ENCODE measurements around the gene LCTL. TPM values are rescaled to one million over a fixed set of nuclear protein-coding genes. Genes with fewer than 3 reads are reported as not detected.
A peak's percentile ranks its signal among the peaks of the same experiment; 100 is the strongest.
"Not testable (repeated sequence)": the region's sequence is repeated elsewhere in the genome, so short reads cannot be mapped to it uniquely, and the experiment has no call there.

Gene LCTL
- total RNA-seq, 1 donor from 2014 or later: not detected

- H3K4me3 Mint-ChIP-seq (ENCODE audit: low read depth): no peak overlapping the region
Measured at GRCh38 chr15:66598095-66598815, 32.5 kb upstream of the LCTL start.

DNA sequence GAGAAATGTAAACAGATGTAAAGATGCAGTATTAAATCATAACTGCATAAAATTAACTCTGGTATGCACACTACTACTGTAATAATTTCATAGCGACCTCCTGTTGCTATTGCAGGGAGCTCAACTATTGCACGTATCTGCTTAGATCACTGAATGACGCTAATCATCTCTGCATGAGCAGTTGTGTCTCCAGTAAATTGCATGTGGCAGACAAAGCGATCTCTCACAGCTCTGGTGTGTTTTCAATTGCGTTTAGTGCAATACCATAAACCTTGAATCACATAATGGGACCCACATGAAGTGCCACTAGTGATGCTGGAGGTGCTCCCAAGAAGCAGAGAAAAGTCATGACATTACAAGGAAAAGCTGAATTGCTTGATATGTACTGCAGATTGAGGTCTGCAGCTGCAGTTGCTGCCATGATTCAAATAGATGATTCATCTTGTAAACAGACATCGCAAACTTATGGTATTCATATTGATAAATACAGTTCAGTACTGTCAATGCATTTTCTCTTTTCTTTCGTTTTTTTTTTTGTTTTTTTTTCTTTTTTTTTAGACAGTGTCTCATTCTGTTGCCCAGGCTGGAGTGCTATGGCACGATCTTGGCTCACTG lies 30.2 kb upstream of the LCTL start:
- H3K36me3 Mint-ChIP-seq (ENCODE audit: low read depth): no peaks in the 10 kb centered on the region
- peaks cover 7% of the 10 kb centered on the region for H3K4me1 Mint-ChIP-seq (ENCODE audit: low read depth)
- H3K27me3 Mint-ChIP-seq (ENCODE audit: low read depth): peaks cover 2% of the 10 kb centered on the region
- H3K9me3 Mint-ChIP-seq: no peaks in the 10 kb centered on the region
- no peak for DNase-seq (ENCODE audit: low spot score)
- no peak overlapping the region for H3K27ac Mint-ChIP-seq
- intact Hi-C loops (cut with micrococcal nuclease): no loop called here
- no peak overlapping the region for H3K4me3 Mint-ChIP-seq (ENCODE audit: low read depth)

More at GRCh38 chr15:66598095-66598815, 32.5 kb upstream of the LCTL start:
- DNase-seq (ENCODE audit: low spot score): no peak
- Mint-ChIP-seq H3K27ac (peak overlapping the region; percentile 47), H3K36me3 (ENCODE audit: low read depth) (no peaks in the 10 kb centered on the region), H3K4me1 (ENCODE audit: low read depth) (peaks cover 7% of the 10 kb centered on the region), H3K9me3 (no peaks in the 10 kb centered on the region), H3K27me3 (ENCODE audit: low read depth) (peaks cover 3% of the 10 kb centered on the region)
- intact Hi-C loops (cut with micrococcal nuclease): no loop called here

DNA sequence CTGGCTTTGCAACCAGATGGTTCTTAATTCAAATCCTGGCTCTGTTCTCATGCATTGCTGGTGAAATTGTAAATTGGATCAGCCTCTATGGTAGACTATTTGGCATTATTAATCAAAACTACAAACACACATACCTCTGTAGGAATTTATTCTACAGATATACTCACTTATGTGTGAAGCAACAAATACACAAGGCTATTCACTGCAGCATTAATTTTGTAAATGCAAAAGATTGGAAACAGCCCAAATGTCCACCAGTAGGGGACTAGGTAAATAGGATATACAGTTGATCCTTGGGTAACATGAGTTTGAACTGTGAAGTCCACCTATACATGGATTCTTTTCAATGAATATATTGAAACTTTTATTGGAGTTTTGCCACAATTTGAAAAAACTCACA lies 29.5 kb upstream of the LCTL start:
- DNase-seq (ENCODE audit: low spot score): no peak
- Mint-ChIP-seq H3K9me3 (no peaks in the 10 kb centered on the region), H3K27me3 (ENCODE audit: low read depth) (peaks cover 2% of the 10 kb centered on the region), H3K4me3 (ENCODE audit: low read depth) (no peak overlapping the region), H3K36me3 (ENCODE audit: low read depth) (no peaks in the 10 kb centered on the region), H3K27ac (no peak overlapping the region), H3K4me1 (ENCODE audit: low read depth) (peaks cover 7% of the 10 kb centered on the region)
- intact Hi-C loops (cut with micrococcal nuclease): no loop called here

GRCh38 chr15:66594836-66595235 lies 29.0 kb upstream of the LCTL start:
- Mint-ChIP-seq H3K36me3 (ENCODE audit: low read depth) (no peaks in the 10 kb centered on the region), H3K4me1 (ENCODE audit: low read depth) (peaks cover 7% of the 10 kb centered on the region), H3K4me3 (ENCODE audit: low read depth) (no peak overlapping the region), H3K27ac (no peak overlapping the region), H3K27me3 (ENCODE audit: low read depth) (peaks cover 2% of the 10 kb centered on the region), H3K9me3 (no peaks in the 10 kb centered on the region)
- no peak for DNase-seq (ENCODE audit: low spot score)
- intact Hi-C loops (cut with micrococcal nuclease): no loop called here

DNA sequence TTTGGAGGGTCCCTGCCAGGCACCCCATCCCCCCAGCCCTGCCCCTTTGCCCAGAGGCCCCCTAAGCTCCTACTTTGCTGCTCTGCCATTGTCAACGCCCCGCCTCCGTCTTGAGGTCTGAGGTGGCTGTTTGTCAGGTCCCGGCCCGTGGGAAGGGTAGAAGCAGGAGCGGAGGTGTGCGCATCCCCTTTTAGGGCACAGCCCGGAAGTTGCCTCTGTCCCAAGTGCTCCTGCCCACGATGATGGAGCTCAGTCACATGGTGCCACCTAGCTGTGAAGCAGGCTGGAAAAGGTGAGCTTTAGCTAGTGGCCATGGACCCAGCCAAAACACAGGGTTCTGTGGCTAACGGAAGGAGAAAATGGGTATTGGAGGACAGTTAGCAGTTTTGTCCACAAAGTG lies 28.5 kb upstream of the LCTL start:
- Mint-ChIP-seq H3K4me3 (ENCODE audit: low read depth) (no peak overlapping the region), H3K9me3 (no peaks in the 10 kb centered on the region), H3K27me3 (ENCODE audit: low read depth) (peaks cover 2% of the 10 kb centered on the region), H3K4me1 (ENCODE audit: low read depth) (peaks cover 7% of the 10 kb centered on the region), H3K36me3 (ENCODE audit: low read depth) (no peaks in the 10 kb centered on the region), H3K27ac (no peak overlapping the region)
- DNase-seq (ENCODE audit: low spot score): no peak
- intact Hi-C loops (cut with micrococcal nuclease): no loop called here

- Mint-ChIP-seq H3K36me3 (ENCODE audit: low read depth) (no peaks in the 10 kb centered on the region), H3K4me3 (ENCODE audit: low read depth) (no peak overlapping the region), H3K4me1 (ENCODE audit: low read depth) (peaks cover 4% of the 10 kb centered on the region), H3K27ac (no peak overlapping the region), H3K27me3 (ENCODE audit: low read depth) (peaks cover 2% of the 10 kb centered on the region), H3K9me3 (no peaks in the 10 kb centered on the region)
- intact Hi-C loops (cut with micrococcal nuclease): no loop called here
- no peak for DNase-seq (ENCODE audit: low spot score)
Measured at GRCh38 chr15:66593219-66593780, 27.5 kb upstream of the LCTL start.

DNA sequence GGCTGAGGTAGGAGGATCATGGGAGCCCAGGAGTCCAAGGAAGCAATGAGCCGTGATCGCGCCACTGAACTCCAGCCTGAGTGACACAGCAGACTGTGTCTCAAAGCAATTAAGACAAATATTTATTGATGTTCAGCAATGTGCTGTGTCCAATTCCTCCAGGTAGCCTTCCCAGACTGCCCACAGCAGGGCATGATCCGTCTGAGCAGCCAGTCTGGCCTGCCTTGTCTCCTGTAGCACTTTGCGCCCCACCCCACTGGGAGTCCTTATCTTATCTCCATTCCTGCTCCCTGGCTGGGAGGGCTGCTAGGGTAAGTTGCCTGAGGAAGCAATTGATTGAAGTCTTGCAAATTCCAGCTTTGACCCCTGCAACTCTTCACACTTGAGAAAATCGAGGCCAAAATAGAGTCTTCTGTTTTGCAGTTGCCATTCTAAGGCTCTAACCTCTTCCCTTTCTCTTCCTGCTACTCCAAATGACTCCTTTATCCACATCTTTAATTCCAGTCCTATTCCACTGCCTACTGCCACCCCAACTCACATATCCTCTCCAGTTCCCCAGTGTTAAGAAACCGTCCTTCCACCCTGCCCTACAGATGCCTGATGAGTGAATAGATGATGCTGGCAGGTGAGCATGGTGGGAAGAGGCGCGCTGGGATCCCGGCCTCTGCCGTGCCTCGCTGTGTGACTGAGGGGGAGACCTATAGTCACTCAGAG lies 26.9 kb upstream of the LCTL start:
- Mint-ChIP-seq H3K27me3 (ENCODE audit: low read depth) (peaks cover 4% of the 10 kb centered on the region), H3K4me3 (ENCODE audit: low read depth) (no peak overlapping the region), H3K27ac (no peak overlapping the region), H3K36me3 (ENCODE audit: low read depth) (no peaks in the 10 kb centered on the region), H3K9me3 (no peaks in the 10 kb centered on the region), H3K4me1 (ENCODE audit: low read depth) (no peaks in the 10 kb centered on the region)
- intact Hi-C loops (cut with micrococcal nuclease): no loop called here
- no peak for DNase-seq (ENCODE audit: low spot score)

GRCh38 chr15:66591322-66591862 lies 25.6 kb upstream of the LCTL start:
- Mint-ChIP-seq H3K36me3 (ENCODE audit: low read depth) (no peaks in the 10 kb centered on the region), H3K4me1 (ENCODE audit: low read depth) (no peaks in the 10 kb centered on the region), H3K27me3 (ENCODE audit: low read depth) (peaks cover 4% of the 10 kb centered on the region), H3K4me3 (ENCODE audit: low read depth) (no peak overlapping the region), H3K9me3 (no peaks in the 10 kb centered on the region), H3K27ac (no peak overlapping the region)
- no peak for DNase-seq (ENCODE audit: low spot score)
- intact Hi-C loops (cut with micrococcal nuclease): no loop called here

DNA sequence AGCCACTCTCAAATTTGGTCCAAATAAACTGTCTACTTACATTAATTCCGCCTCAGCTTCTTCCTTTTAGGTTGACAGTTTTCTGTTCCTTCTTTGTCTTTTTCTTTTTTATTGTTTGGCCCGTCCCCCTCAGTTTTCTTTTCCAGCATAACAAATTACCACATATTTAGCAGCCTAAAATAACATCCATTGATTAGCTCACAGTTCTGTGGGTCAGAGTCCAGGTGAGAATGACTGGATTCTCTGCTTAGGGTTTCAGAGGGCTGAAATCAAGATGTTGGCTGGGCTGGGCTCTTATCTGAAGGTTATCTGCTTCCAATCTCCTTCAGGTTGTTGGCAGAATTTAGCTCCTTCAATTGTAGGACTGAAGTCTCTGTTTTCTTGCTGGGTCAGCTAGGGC lies 24.6 kb upstream of the LCTL start:
- Mint-ChIP-seq H3K9me3 (no peaks in the 10 kb centered on the region), H3K27ac (no peak overlapping the region), H3K4me3 (ENCODE audit: low read depth) (no peak overlapping the region), H3K27me3 (ENCODE audit: low read depth) (peaks cover 6% of the 10 kb centered on the region), H3K4me1 (ENCODE audit: low read depth) (no peaks in the 10 kb centered on the region), H3K36me3 (ENCODE audit: low read depth) (no peaks in the 10 kb centered on the region)
- intact Hi-C loops (cut with micrococcal nuclease): no loop called here
- DNase-seq (ENCODE audit: low spot score): no peak

GRCh38 chr15:66589429-66589828 lies 23.6 kb upstream of the LCTL start:
- DNase-seq (ENCODE audit: low spot score); H3K27ac Mint-ChIP-seq; H3K4me3 Mint-ChIP-seq (ENCODE audit: low read depth); H3K4me1 Mint-ChIP-seq (ENCODE audit: low read depth); intact Hi-C loops (cut with micrococcal nuclease); H3K9me3 Mint-ChIP-seq; H3K27me3 Mint-ChIP-seq (ENCODE audit: low read depth); H3K36me3 Mint-ChIP-seq (ENCODE audit: low read depth): not testable (repeated sequence)

- peaks cover 8% of the 10 kb centered on the region for H3K27me3 Mint-ChIP-seq (ENCODE audit: low read depth)
- H3K4me1 Mint-ChIP-seq (ENCODE audit: low read depth): no peaks in the 10 kb centered on the region
- H3K36me3 Mint-ChIP-seq (ENCODE audit: low read depth): no peaks in the 10 kb centered on the region
- DNase-seq (ENCODE audit: low spot score): no peak
- H3K9me3 Mint-ChIP-seq: no peaks in the 10 kb centered on the region
- H3K27ac Mint-ChIP-seq: no peak overlapping the region
- no peak overlapping the region for H3K4me3 Mint-ChIP-seq (ENCODE audit: low read depth)
- intact Hi-C loops (cut with micrococcal nuclease): no loop called here
Measured at GRCh38 chr15:66588971-66589370, 23.2 kb upstream of the LCTL start.

GRCh38 chr15:66588537-66588936 lies 22.7 kb upstream of the LCTL start:
- H3K4me1 Mint-ChIP-seq (ENCODE audit: low read depth): no peaks in the 10 kb centered on the region
- H3K27ac Mint-ChIP-seq: no peak overlapping the region
- H3K36me3 Mint-ChIP-seq (ENCODE audit: low read depth): no peaks in the 10 kb centered on the region
- H3K9me3 Mint-ChIP-seq: no peaks in the 10 kb centered on the region
- no peak for DNase-seq (ENCODE audit: low spot score)
- intact Hi-C loops (cut with micrococcal nuclease): no loop called here
- peaks cover 8% of the 10 kb centered on the region for H3K27me3 Mint-ChIP-seq (ENCODE audit: low read depth)
- H3K4me3 Mint-ChIP-seq (ENCODE audit: low read depth): no peak overlapping the region

GRCh38 chr15:66587749-66588148 lies 22.0 kb upstream of the LCTL start:
- H3K9me3 Mint-ChIP-seq: no peaks in the 10 kb centered on the region
- H3K4me3 Mint-ChIP-seq (ENCODE audit: low read depth): no peak overlapping the region
- intact Hi-C loops (cut with micrococcal nuclease): no loop called here
- no peaks in the 10 kb centered on the region for H3K36me3 Mint-ChIP-seq (ENCODE audit: low read depth)
- H3K27ac Mint-ChIP-seq: no peak overlapping the region
- DNase-seq (ENCODE audit: low spot score): no peak
- no peaks in the 10 kb centered on the region for H3K4me1 Mint-ChIP-seq (ENCODE audit: low read depth)
- H3K27me3 Mint-ChIP-seq (ENCODE audit: low read depth): peaks cover 8% of the 10 kb centered on the region
